GM18498 (cell line): ENCODE results near the gene HINFP.

Source experiments
- ATAC-seq: cut with Tn5 transposase; IDR thresholded peaks from one replicate; pipeline ENCODE4 v1.9.1; 2021; ENCODE audit warnings: mild to moderate bottlenecking, moderate library complexity; ENCODE audit not compliant: unreplicated experiment

The HINFP gene

GRCh38 chr11:119121008-119121810 is at the start of gene HINFP:
Gene HINFP (plus strand): TSS chr11:119121580. CDS start chr11:119126945, 5,365 bp downstream.
- peak; percentile 97 for ATAC-seq

- ATAC-seq = no peak
These were observed 43.5 kb upstream of the HINFP start for GRCh38 chr11:119077839-119078238.

GRCh38 chr11:119078675-119079420 is 42.5 kb upstream of the HINFP start:
- no peak for ATAC-seq

GRCh38 chr11:119081682-119082260 is 39.6 kb upstream of the HINFP start:
- no peak for ATAC-seq

GRCh38 chr11:119084663-119085436 is 36.5 kb upstream of the HINFP start, which contains the start of gene HMBS:
Gene HMBS (plus strand): TSS chr11:119084881. CDS start chr11:119085034, 153 bp downstream.
- ATAC-seq = peak; percentile 82

GRCh38 chr11:119085437-119085847 is 35.9 kb upstream of the HINFP start:
- ATAC-seq = peak; percentile 23

- no peak for ATAC-seq
These were observed 34.3 kb upstream of the HINFP start for GRCh38 chr11:119087123-119087522.

GRCh38 chr11:119087747-119088241 is 33.6 kb upstream of the HINFP start:
- no peak for ATAC-seq

- no peak for ATAC-seq
These were observed 33.0 kb upstream of the HINFP start for GRCh38 chr11:119088406-119088805.

GRCh38 chr11:119089319-119089718 is 32.1 kb upstream of the HINFP start:
- ATAC-seq = no peak

GRCh38 chr11:119091178-119091577 is 30.2 kb upstream of the HINFP start:
- no peak for ATAC-seq

GRCh38 chr11:119091966-119092879 is 29.2 kb upstream of the HINFP start:
- ATAC-seq = no peak

- no peak for ATAC-seq
These were observed 28.2 kb upstream of the HINFP start for GRCh38 chr11:119092880-119093842.

- peak; percentile 16 for ATAC-seq
These were observed 27.2 kb upstream of the HINFP start for GRCh38 chr11:119093942-119094815.

- peak; percentile 49 for ATAC-seq
These were observed 26.6 kb upstream of the HINFP start for GRCh38 chr11:119094816-119095065.

GRCh38 chr11:119095066-119095880 is 26.1 kb upstream of the HINFP start:
- ATAC-seq = peak; percentile 86

- no peak for ATAC-seq
These were observed 21.7 kb upstream of the HINFP start for GRCh38 chr11:119099711-119100110.
